Caco-2 (cell line): ENCODE results near the gene OR51E2. TPM values are rescaled to one million over a fixed set of nuclear protein-coding genes. Genes with fewer than 3 reads are reported as not detected.

Experiments used
- BruUV-seq: library from RNA; stranded (reverse); fragments of 400-500 nt; replicated peaks from 2 replicates; lab custom pipeline; 2021; lab: Mats Ljungman, UMichigan
- CTCF ChIA-PET: fragments of 300-600 bp; sonication (Branson Sonifier 250); formaldehyde crosslinking; loops from one replicate; lab custom pipeline; 2022; ENCODE audit warnings: antibody characterized with exemption; lab: Charles Lee
- POLR2A ChIA-PET: fragments of 300-600 bp; sonication (Branson Sonifier 250); formaldehyde crosslinking; loops from one replicate; lab custom pipeline; 2022; ENCODE audit warnings: antibody characterized with exemption; lab: Charles Lee
- DNase-seq, 2 experiments: peaks; one replicate each; pipeline versions ENCODE4 v3.0.0 to v3.0.0-alpha.2; 2020 to 2022
- H3K27me3 ChIP-seq: replicated peaks from 2 replicates; pipeline ENCODE4 v1.6.0; 2011; ENCODE audit warnings: low read length; ENCODE audit not compliant: control insufficient read depth, insufficient read depth
- H3K36me3 ChIP-seq: 2 replicates; pipeline ENCODE4 v1.5.1; 2011; ENCODE audit warnings: low read length; ENCODE audit not compliant: control insufficient read depth, insufficient read depth
- H3K4me1 ChIP-seq: fragments of 250-450 bp; sonication (Bioruptor Pico); 2 replicates; pipeline ENCODE4 v1.5.1; 2020; ENCODE audit warnings: mild to moderate bottlenecking
- H3K4me3 ChIP-seq: 2 replicates; pipeline ENCODE4 v1.5.1; 2011; ENCODE audit warnings: low read depth, mild to moderate bottlenecking, control low read depth, low read length
- H3K9me3 ChIP-seq: fragments of 250-450 bp; sonication (Bioruptor Pico); 2 replicates; pipeline ENCODE4 v1.5.1; 2020; ENCODE audit warnings: mild to moderate bottlenecking, moderate library complexity
- H3K27ac Mint-ChIP-seq: one replicate; pipeline ENCODE4 v1.8.0; 2022; ENCODE audit warnings: mixed read lengths; ENCODE audit not compliant: unreplicated experiment
- H3K27me3 Mint-ChIP-seq: one replicate; pipeline ENCODE4 v1.8.0; 2022; ENCODE audit warnings: mixed read lengths; ENCODE audit not compliant: insufficient read depth, unreplicated experiment
- H3K36me3 Mint-ChIP-seq: one replicate; pipeline ENCODE4 v1.8.0; 2022; ENCODE audit warnings: mild to moderate bottlenecking, mixed read lengths; ENCODE audit not compliant: insufficient read depth, unreplicated experiment
- H3K4me1 Mint-ChIP-seq: one replicate; pipeline ENCODE4 v1.8.0; 2022; ENCODE audit warnings: low read depth, mixed read lengths; ENCODE audit not compliant: unreplicated experiment
- H3K4me3 Mint-ChIP-seq: one replicate; pipeline ENCODE4 v1.8.0; 2022; ENCODE audit warnings: mild to moderate bottlenecking, moderate library complexity, mixed read lengths; ENCODE audit not compliant: unreplicated experiment
- H3K9me3 Mint-ChIP-seq: one replicate; pipeline ENCODE4 v1.8.0; 2022; ENCODE audit warnings: mixed read lengths; ENCODE audit not compliant: unreplicated experiment
- CTCF ChIP-seq, 2 experiments: fragments of 200-600 bp in 1 of 2; IDR thresholded peaks; 1 replicate in 1 of 2; 2 replicates in 1 of 2; pipeline versions ENCODE4 v1.5.1 to v1.8.0; 2011 to 2022; ENCODE audit warnings: antibody characterized with exemption in 1 of 2, control low read depth in 1 of 2, inconsistent platforms in 1 of 2, low read depth in 1 of 2, low read length in 1 of 2, mild to moderate bottlenecking in 1 of 2, moderate library complexity in 1 of 2; ENCODE audit not compliant: insufficient read depth in 1 of 2, severe bottlenecking in 1 of 2, unreplicated experiment in 1 of 2
- intact Hi-C: fragments of 100-400 bp; cut with micrococcal nuclease; formaldehyde crosslinking; loops from one replicate; pipeline ENCODE4 v1.10.0; 2022; ENCODE audit not compliant: unreplicated experiment
- total RNA-seq: library from RNA; stranded (reverse); gene quantifications from 2 replicates; pipeline ENCODE4 v1.2.3, GENCODE V29; 2022

OR51E2 gene
- total RNA-seq, 1 experiment from 2014 or later, result not detected

GRCh38 chr11:4636136-4636535 is 61.5 kb downstream of the OR51E2 start:
- no peak for TF ChIP-seq CTCF (IDR thresholded peaks at IDR 0.05; ENCODE audit: insufficient read depth in 1 of 2, low read depth in 1 of 2, low read length in 1 of 2, severe bottlenecking in 1 of 2, unreplicated experiment in 1 of 2)
- POLR2A ChIA-PET, result no interaction called here
- BruUV-seq, result no TSS peak
- H3K36me3 ChIP-seq, result no peaks in the 10 kb centered on the region
- DNase-seq, result no peak
- H3K4me3 ChIP-seq, result no peak overlapping the region
- intact Hi-C loops, result loop anchor here (2.0 kb wide), 1 partner anchor 37 kb away; no protein-coding TSS in a partner anchor
- peaks cover 1% of the 10 kb centered on the region; the same call in 1 of the 2 replicates for H3K27me3 ChIP-seq
- peaks cover 2% of the 10 kb centered on the region for H3K4me1 ChIP-seq
- Mint-ChIP-seq H3K4me1 (peaks cover 3% of the 10 kb centered on the region), H3K27me3 (no peaks in the 10 kb centered on the region), H3K27ac (no peak overlapping the region), H3K36me3 (no peaks in the 10 kb centered on the region), H3K4me3 (no peak overlapping the region), H3K9me3 (no peaks in the 10 kb centered on the region)
- CTCF ChIA-PET, result interaction anchor here (0.9 to 2.6 kb wide), 5 partner anchors 22 to 361 kb away, joined by 3 to 19 read pairs (median 4); partner anchors contain the start of gene TRIM68
- H3K9me3 ChIP-seq, result no peaks in the 10 kb centered on the region

Other genes starting within 250 kb of the OR51E2 start
- gene OR52K2, start 248.6 kb downstream of the OR51E2 start, total RNA-seq, result not detected in 2 replicates
- not detected in 2 replicates for gene OR52K1, start 215.2 kb downstream of the OR51E2 start, total RNA-seq
- not detected in 2 replicates for gene OR52M1, start 152.7 kb downstream of the OR51E2 start, total RNA-seq
- gene OR52I2, start 116.1 kb downstream of the OR51E2 start, total RNA-seq, result not detected in 2 replicates
- gene OR52I1, start 103.8 kb downstream of the OR51E2 start, total RNA-seq, result not detected in 2 replicates
- 4.9 and 6.9 TPM in 2 replicates for gene TRIM68, start 89.6 kb downstream of the OR51E2 start, total RNA-seq
- gene OR51D1, start 60.4 kb downstream of the OR51E2 start, total RNA-seq, result not detected in 2 replicates
- not detected in 2 replicates for gene OR51E1, start 53.9 kb downstream of the OR51E2 start, total RNA-seq
- gene MMP26, start 6.9 kb upstream of the OR51E2 start, total RNA-seq, result not detected in 2 replicates
- gene OR51F1, start 72.1 kb upstream of the OR51E2 start, total RNA-seq, result not detected in 2 replicates
- not detected in 2 replicates for gene OR52R1, start 106.5 kb upstream of the OR51E2 start, total RNA-seq
- gene OR51F2, start 123.5 kb upstream of the OR51E2 start, total RNA-seq, result not detected in 2 replicates
- gene OR51S1, start 151.4 kb upstream of the OR51E2 start, total RNA-seq, result not detected in 2 replicates
- not detected in 2 replicates for gene OR51T1, start 184.0 kb upstream of the OR51E2 start, total RNA-seq
- gene OR51A7, start 205.9 kb upstream of the OR51E2 start, total RNA-seq, result not detected in 2 replicates
- gene OR51G2, start 221.5 kb upstream of the OR51E2 start, total RNA-seq, result not detected in 2 replicates
- gene OR51G1, start 226.5 kb upstream of the OR51E2 start, total RNA-seq, result not detected in 2 replicates
- not detected in 2 replicates for gene OR51A4, start 249.8 kb upstream of the OR51E2 start, total RNA-seq